ENCODE measurements around the gene ZDHHC14.

Gene ZDHHC14

DNA sequence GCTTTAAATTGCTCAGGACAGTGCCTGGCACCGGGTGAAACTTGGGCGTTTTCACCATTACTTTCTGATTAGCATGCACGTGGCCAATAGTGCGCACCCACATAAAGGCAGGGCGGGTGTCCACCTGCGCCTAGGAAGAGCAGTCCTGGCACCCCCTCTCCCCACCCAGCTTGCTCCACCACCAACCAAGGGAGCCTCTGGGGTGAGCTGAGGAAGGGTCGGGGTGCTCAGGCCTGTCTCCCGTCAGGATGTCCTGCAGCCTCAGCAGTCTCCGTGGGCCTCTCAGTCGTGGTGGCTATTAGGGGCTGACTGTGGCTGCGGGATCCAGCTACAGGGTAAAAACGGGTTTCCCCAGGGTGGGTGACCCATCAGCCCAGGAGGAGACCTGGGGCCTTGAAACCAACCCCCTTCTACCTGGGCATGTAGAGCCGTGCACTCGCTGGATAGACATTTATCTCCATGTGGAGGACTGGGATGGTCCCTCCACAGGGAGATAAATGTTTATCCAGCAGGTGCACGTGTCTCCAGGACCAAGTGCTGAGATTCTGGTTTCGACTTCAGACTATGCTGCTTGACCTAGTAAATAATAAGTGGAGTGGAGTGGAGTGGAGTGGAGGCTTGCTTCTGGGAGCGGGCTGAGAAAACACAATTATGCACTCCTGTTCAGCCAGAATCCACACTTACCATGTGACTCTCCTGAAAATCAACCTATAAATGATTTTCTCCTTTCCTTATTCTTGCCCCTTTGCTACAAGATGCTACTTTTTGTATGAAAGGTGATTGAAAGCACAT, 91.1 kb downstream of the ZDHHC14 start:
- Mint-ChIP-seq H3K4me1 (peaks cover 31% of the 10 kb centered on the region), H3K27ac (no peak overlapping the region), H3K36me3 (no peaks in the 10 kb centered on the region), H3K4me3 (no peak overlapping the region), H3K9me3 (no peaks in the 10 kb centered on the region)
- ATAC-seq (no peak), DNase-seq (ENCODE audit: low spot score in 2 of 2) (peak in 1 of 2 donors; percentile 41)

DNA sequence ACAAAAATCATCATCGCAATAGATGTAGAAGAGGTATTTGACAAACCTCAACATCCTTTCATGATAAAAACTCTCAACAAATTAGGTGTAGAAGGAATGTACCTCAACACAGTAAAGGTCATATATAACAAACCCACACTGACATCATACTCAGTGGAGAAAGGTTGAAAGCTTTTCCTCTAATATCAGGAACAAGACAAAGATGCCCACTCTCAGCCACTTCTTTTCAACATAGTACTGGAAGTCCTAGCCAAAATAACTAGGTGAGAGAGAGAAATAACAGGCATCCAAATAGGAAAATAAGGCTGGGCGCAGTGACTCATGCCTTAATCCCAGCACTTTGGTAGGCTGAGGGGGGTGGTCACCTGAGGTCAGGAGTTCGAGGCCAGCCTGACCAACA, 95.8 kb downstream of the ZDHHC14 start:
- Mint-ChIP-seq H3K4me1 (peaks cover 33% of the 10 kb centered on the region), H3K9me3 (no peaks in the 10 kb centered on the region), H3K4me3 (no peak overlapping the region), H3K27ac (no peak overlapping the region), H3K36me3 (no peaks in the 10 kb centered on the region)
- DNase-seq (ENCODE audit: low spot score in 2 of 2): no peak
- no peak for ATAC-seq

DNA sequence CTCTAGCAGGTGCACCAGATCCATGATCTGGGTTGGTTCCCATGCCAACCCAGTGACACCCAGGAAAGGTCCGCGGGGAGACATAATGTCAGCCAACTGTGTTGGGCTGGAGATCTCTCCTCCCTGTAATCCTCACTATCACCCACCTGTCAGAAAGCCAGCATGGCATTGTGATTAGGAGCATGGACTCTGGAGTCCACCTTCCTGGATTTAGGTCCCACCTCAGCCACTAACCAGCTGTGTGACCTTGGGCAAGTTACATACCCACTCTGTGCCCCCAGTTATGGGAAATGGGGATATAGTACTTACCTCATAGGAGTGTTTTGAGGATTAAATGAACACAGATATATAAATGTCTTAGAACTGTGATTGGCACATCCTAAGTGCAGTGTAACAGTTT, 97.9 kb downstream of the ZDHHC14 start:
- Mint-ChIP-seq H3K9me3 (no peaks in the 10 kb centered on the region), H3K36me3 (no peaks in the 10 kb centered on the region), H3K4me1 (peaks cover 34% of the 10 kb centered on the region), H3K4me3 (no peak overlapping the region), H3K27ac (no peak overlapping the region)
- no peak for ATAC-seq
- DNase-seq (ENCODE audit: low spot score in 2 of 2): peak in 1 of 2 donors; percentile 35

DNA sequence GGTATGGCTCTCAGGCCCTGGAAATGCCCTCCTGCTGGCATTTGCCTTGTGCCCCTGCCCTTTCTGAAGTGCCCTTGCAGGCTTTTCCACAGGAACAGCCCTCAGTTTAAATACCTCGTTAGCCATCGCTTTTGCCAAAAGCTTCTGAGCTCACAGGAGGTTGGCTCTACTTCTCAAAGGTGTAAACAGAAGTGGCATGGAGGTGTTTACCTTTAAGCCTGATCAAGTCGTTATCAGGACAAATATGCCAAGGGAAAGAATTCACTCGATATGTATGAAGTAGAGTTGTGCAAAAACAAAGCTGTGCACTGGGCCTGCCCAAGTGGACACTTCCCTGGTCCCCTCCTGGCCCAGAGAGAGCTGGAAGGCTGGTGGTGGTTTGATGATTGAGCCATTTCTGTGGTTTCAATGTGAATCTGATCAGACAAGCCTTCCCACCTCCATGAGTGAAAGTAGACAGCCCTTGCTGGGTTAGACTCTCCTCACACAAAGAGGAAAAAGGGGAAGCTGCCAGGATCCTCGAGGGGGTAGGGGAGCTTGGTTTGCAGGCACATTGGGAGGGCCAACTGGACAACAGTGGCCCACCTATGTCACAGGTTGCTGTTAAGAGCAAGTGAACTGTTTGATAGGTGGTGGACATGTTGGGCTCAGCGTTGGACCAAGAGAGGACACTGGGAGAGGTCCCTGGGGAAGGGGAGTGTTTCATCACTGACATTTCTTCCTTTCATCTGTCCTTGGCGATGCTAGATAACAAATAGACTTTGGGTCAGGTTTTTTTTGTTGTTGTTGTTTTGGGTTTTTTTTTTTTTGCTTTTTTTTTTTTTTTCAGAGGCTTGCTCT, 98.7 kb downstream of the ZDHHC14 start:
- no peaks in the 10 kb centered on the region for H3K36me3 Mint-ChIP-seq
- H3K4me1 Mint-ChIP-seq: peaks cover 27% of the 10 kb centered on the region
- H3K9me3 Mint-ChIP-seq: no peaks in the 10 kb centered on the region
- no peak overlapping the region for H3K27ac Mint-ChIP-seq
- H3K4me3 Mint-ChIP-seq: no peak overlapping the region
- ATAC-seq (no peak), DNase-seq (ENCODE audit: low spot score in 2 of 2) (peak in 1 of 2 donors; percentile 36)

DNA sequence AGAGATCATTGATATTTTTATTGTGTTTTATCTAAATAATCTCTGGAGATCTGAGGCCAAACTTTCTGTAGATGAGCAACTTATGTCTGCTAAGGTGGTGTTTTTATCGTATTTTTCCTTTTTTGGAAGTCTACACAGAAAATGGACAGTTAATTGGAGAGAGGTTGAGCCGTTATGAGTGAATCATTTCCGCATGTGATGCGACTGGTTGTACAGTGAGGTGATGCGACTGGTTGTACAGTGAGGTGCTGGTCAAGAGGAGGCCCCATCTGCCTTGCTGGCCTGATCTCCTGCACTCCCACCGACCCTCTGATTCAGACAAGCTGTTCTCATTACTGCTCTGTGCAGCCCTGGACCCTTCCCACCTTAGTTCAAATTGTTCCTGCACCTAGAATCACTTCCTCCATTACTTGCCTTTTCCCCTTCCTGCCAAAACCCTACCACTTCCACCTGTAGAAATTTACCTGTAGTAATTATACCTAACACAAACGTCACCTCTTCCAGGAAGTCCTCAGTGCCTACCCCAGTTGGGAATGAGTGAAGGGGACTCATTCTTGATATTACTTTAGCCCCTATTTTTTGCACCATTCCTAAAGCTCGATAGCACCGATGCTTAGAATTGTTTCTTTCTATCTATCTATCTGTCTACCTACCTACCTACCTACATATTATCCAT, 100.3 kb downstream of the ZDHHC14 start:
- no peak overlapping the region for H3K4me3 Mint-ChIP-seq
- H3K4me1 Mint-ChIP-seq: peaks cover 21% of the 10 kb centered on the region
- no peaks in the 10 kb centered on the region for H3K9me3 Mint-ChIP-seq
- H3K36me3 Mint-ChIP-seq: no peaks in the 10 kb centered on the region
- ATAC-seq (no peak), DNase-seq (ENCODE audit: low spot score in 2 of 2) (no peak)
- no peak overlapping the region for H3K27ac Mint-ChIP-seq

DNA sequence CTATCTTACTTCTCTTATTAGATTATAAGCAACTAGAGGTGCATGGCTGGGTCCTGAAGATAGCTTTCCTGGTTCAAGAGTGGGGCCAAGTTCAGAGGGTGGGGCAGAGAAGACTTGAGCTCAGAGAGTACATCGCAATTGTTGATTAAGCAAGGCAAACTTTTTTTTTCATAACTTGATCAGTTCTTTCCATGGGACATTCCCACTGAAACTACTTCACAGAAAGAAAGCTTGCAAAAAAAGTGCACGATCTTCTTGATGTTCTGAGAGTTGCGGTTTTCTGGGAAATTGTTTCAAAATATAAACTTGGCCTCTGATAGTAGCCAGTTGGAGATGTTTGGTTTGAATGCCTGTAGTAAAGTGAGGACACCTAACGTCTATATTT, 100.9 kb downstream of the ZDHHC14 start:
- ATAC-seq (no peak), DNase-seq (ENCODE audit: low spot score in 2 of 2) (no peak)
- Mint-ChIP-seq H3K27ac (no peak overlapping the region), H3K36me3 (no peaks in the 10 kb centered on the region), H3K4me1 (peaks cover 24% of the 10 kb centered on the region), H3K9me3 (no peaks in the 10 kb centered on the region), H3K4me3 (no peak overlapping the region)

DNA sequence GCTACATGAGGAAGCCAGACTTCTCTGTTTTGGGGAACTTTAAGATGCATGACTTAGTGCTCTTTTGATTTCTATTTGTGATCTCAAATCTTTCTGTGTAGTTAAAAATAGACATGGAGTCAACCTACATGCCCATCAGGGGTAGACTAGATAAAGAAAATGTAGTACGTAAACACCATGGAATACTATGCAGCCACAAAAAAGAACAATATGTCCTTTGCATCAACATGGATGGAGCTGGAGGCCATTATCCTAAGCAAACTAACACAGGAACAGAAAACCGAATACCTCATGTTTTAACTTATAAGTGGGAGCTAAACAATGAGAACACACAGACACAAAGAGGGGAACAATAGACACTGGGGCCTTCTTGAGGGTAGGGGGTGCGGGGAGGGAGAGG, 102.8 kb downstream of the ZDHHC14 start:
- H3K4me1 Mint-ChIP-seq: peaks cover 33% of the 10 kb centered on the region
- H3K9me3 Mint-ChIP-seq: no peaks in the 10 kb centered on the region
- no peak for DNase-seq (ENCODE audit: low spot score in 2 of 2)
- ATAC-seq: no peak
- H3K36me3 Mint-ChIP-seq: no peaks in the 10 kb centered on the region
- H3K4me3 Mint-ChIP-seq: no peak overlapping the region
- H3K27ac Mint-ChIP-seq: no peak overlapping the region

DNA sequence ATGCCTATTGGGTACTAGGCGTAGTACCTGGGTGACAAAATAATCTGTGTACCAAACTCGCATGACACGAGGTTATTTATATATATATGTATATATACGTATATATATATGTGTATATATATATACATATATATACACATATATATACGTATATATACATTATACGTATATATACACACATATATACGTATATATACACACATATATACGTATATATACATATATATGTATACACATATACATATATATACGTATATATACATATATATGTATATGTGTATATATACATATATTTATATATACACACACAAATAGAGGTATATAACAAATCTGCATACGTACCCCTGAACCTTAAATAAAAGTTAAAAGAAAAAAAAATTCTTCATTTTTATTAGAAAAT, 103.2 kb downstream of the ZDHHC14 start:
- ATAC-seq: no peak
- H3K9me3 Mint-ChIP-seq: no peaks in the 10 kb centered on the region

DNA sequence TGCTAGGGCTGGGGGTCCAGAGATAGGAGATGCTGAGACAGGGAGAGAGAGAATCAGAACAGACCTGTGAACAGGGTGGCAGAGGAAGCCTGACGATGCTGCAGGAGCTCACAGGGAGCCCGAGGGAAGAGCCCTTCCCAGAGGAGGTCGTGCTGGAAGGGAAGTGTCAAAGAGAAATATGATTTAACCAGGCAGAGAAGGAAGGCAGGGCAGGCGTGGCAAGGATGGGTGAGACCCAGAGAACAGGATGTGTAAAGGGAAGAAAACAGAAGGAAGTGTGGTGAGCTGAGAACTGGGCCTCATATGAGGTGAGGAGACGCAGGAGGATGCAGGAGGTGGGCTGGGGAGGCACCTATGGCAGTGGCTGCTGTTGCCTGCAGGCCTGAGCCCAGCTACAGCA, 105.6 kb downstream of the ZDHHC14 start:
- H3K36me3 Mint-ChIP-seq: no peaks in the 10 kb centered on the region
- H3K9me3 Mint-ChIP-seq: no peaks in the 10 kb centered on the region
- H3K27ac Mint-ChIP-seq: peak overlapping the region; percentile 63
- DNase-seq (ENCODE audit: low spot score in 2 of 2): peak in 1 of 2 donors; percentile 48
- ATAC-seq: peak; percentile 78
- H3K4me3 Mint-ChIP-seq: peak overlapping the region; percentile 32
- peaks cover 33% of the 10 kb centered on the region for H3K4me1 Mint-ChIP-seq

More for the DNA sequence above, 103.2 kb downstream of the ZDHHC14 start:
- no peaks in the 10 kb centered on the region for H3K36me3 Mint-ChIP-seq
- no peak for DNase-seq (ENCODE audit: low spot score in 2 of 2)
- no peak overlapping the region for H3K4me3 Mint-ChIP-seq
- no peak overlapping the region for H3K27ac Mint-ChIP-seq
- peaks cover 35% of the 10 kb centered on the region for H3K4me1 Mint-ChIP-seq

DNA sequence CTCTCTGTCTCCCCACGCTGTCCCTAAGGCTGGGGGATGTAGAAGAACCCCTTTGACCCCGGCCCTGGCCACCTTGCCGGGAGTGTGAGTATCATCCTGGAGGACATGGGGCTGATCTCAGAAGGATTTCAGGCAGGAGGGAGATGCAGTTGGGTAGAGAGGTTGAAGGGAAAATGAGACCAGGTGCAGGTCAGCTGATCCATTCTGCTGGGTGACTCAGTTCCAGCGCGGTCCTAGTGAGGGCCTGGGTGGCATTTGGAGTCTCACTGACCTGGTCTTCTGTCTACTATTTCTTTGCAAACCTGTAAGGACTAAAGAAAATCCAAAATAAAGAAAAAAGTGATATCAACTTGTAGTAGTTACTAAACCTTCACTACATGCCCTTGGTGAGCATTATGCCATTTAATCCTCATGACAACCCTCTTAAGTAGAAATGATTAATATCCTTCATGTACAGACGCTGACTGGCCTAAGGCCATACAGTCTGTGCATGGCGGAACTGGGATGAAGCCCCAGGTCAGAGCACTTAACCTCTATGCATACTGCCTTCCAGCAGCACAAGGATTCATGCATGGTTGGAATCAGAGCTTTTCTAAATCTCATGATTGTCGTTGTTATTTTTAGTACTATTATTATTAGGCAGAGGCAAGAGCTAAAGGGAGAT, 106.3 kb downstream of the ZDHHC14 start:
- Mint-ChIP-seq H3K4me3 (no peak overlapping the region), H3K27ac (peak overlapping the region; percentile 63)

DNA sequence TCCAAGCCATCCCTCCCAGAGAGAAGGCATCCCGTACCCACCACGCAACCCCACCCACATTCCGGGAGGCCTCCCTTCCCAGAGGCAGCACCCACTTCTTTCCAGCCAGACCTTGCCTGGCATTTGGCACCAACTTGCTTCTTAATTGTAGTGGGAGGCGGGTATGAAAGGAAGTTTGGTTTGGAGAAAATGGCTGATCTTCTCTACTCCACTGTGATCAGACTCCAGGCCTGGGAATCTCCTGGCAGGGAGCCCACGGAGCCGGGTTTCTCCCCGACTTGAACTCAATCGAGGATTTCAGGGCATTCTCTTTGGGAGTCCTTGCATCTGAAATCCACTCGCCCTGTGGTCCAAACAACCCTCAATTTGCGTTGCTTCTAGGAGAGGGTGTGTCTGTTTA, 107.1 kb downstream of the ZDHHC14 start:
- no peak for ATAC-seq
- H3K36me3 Mint-ChIP-seq: no peaks in the 10 kb centered on the region
- H3K4me3 Mint-ChIP-seq: no peak overlapping the region
- peak in 1 of 2 donors; percentile 42 for DNase-seq (ENCODE audit: low spot score in 2 of 2)
- peaks cover 33% of the 10 kb centered on the region for H3K4me1 Mint-ChIP-seq
- no peaks in the 10 kb centered on the region for H3K9me3 Mint-ChIP-seq
- H3K27ac Mint-ChIP-seq: no peak overlapping the region

More for the DNA sequence above, 106.3 kb downstream of the ZDHHC14 start:
- ATAC-seq (peak; percentile 36), DNase-seq (ENCODE audit: low spot score in 2 of 2) (peak in 1 of 2 donors; percentile 48)
- Mint-ChIP-seq H3K36me3 (no peaks in the 10 kb centered on the region), H3K4me1 (peaks cover 29% of the 10 kb centered on the region), H3K9me3 (no peaks in the 10 kb centered on the region)

DNA sequence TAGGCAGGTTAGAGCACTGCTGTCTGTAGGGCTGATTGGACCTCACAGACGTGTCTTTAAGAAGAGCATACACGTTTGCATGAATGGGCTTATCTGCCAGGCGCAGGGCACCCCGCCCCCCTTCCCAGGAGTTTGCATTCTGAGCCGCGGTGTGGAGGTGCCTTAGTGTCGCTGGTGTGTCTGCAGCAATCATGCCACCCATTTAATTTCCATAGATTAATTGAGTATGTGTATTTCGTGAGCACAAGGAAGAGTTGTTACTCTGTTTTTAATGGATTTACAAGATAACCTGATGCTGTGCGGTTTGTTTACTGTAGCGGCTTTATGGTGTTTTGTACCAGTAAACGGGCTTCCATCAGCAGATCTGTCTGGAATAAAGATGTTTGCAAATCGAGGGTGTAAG, 107.7 kb downstream of the ZDHHC14 start:
- no peaks in the 10 kb centered on the region for H3K9me3 Mint-ChIP-seq
- ATAC-seq (no peak), DNase-seq (ENCODE audit: low spot score in 2 of 2) (no peak)
- peaks cover 35% of the 10 kb centered on the region for H3K4me1 Mint-ChIP-seq
- no peaks in the 10 kb centered on the region for H3K36me3 Mint-ChIP-seq
- H3K4me3 Mint-ChIP-seq: no peak overlapping the region
- no peak overlapping the region for H3K27ac Mint-ChIP-seq

DNA sequence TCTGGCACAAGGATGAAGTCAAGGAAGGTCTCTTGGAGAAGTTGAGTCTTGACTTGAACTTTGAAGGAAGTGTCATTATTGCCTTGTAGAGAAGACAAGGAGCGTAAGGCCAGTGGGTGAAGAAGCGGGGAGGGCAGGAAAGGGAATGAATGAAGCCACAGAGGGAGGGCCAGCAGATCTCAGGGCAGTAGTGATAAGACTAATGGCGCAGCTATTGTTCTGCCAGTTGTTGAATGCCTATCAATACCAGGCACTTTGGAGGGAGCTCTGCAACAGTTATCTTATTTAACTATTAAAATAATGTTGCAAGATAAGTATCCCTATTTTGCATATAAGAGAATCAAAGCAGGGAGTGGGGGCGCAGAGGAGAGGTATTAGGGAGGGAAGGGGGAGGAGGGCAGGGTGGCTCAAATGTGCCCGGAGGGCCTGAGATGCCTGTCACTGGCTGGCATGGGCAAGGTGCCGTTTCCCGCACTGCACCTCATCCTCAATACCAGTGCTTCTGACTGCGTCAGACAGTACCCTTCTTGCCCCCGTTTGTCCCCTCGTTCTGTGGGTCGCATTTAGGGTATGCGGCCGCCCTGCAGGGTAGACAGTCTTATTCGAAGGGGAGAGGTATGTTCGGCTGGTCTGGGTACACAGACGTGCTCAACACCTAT, 109.8 kb downstream of the ZDHHC14 start:
- Mint-ChIP-seq H3K36me3 (no peaks in the 10 kb centered on the region), H3K4me3 (no peak overlapping the region), H3K27ac (peak overlapping the region; percentile 8), H3K4me1 (peaks cover 41% of the 10 kb centered on the region), H3K9me3 (no peaks in the 10 kb centered on the region)
- ATAC-seq: no peak
- peak in 1 of 2 donors; percentile 47 for DNase-seq (ENCODE audit: low spot score in 2 of 2)

DNA sequence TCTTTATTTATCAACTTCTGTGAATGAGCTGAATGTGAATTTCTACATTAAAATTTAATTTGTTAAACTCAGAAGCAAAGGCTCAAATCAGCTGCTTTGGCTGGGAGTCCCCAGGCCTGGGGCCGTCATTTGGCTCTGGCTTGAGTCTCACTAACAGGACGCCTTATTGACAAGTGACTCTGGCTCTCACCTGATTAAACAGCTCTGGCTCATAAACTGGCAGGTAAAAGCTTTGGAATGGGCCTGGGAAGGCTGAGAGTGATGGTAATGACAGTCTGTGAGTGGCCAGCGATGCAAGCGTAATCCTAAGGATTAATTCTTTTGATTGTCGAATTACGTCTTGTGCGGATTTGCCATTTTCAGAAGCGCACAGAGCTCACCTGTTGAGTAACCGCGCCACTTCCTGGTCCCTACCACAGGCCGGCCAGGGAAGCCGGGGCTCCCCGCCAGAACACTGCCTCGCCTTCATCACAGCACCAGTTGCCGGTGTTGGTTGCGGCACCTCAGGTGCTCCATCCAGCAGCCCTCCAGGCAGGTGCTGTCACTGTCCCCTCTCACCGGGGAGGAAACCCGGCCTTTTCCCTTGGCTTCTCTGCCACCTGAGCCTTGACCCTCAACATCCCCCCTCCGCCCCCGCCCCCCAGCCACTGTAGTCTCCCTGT, 110.7 kb downstream of the ZDHHC14 start:
- no peaks in the 10 kb centered on the region for H3K9me3 Mint-ChIP-seq
- ATAC-seq: no peak
- peaks cover 35% of the 10 kb centered on the region for H3K4me1 Mint-ChIP-seq
- DNase-seq (ENCODE audit: low spot score in 2 of 2): peak in 1 of 2 donors; percentile 34
- H3K4me3 Mint-ChIP-seq: no peak overlapping the region
- no peaks in the 10 kb centered on the region for H3K36me3 Mint-ChIP-seq
- H3K27ac Mint-ChIP-seq: no peak overlapping the region
